OCI-LY1 (cell line): ENCODE measurements around the gene SORCS3.

ENCODE experiments used
- EZH2 ChIP-seq: fragments of 200-600 bp; sonication (generic), shearing (Covaris generic); IDR thresholded peaks from 2 replicates; pipeline ENCODE4 v1.8.0; 2017; ENCODE audit warnings: borderline replicate concordance, mixed run types, mild to moderate bottlenecking, antibody characterized with exemption, low read length, moderate library complexity, mixed read lengths
- TF ChIP-seq, protein P1 (sequence below): fragments of 200-600 bp; sonication (generic), shearing (Covaris generic); IDR thresholded peaks from 2 replicates; pipeline ENCODE4 v1.5.1; 2017; ENCODE audit warnings: mild to moderate bottlenecking, antibody characterized with exemption, low read length, moderate library complexity, mixed read lengths

DNA sequence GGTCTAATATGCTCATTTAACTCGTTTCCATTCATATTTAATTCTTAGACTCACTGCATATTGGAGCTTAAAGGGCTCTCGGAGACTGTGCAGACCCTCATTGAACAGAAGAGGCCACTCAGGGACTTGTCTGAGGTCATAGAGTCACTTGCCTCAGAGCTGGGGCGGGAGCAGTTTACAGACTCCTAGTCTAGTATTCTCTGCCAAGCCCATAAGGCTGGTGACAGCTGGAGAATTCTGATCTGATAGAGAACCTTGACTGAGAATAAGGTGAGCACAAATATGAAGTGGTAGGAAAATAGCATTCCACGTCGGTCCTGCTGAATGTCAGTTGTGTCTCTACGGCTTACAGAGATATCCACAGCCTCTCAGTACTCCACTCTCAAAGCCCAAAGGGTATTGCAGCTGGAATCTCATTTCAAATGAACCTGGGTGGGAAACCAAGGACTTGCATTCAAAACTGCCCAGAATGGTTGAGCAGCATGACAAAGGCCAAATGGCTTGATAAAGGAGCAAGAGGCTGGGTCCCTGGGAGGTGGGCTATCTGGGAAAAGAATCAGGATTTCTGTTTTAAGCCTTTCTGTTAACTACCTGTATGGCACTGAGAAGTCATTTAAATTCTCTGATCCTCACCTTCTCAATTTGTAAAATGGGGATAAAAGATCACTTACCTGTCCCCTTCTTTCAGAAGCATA, 283.2 kb downstream of the SORCS3 start:
- TF ChIP-seq, protein P1, sequence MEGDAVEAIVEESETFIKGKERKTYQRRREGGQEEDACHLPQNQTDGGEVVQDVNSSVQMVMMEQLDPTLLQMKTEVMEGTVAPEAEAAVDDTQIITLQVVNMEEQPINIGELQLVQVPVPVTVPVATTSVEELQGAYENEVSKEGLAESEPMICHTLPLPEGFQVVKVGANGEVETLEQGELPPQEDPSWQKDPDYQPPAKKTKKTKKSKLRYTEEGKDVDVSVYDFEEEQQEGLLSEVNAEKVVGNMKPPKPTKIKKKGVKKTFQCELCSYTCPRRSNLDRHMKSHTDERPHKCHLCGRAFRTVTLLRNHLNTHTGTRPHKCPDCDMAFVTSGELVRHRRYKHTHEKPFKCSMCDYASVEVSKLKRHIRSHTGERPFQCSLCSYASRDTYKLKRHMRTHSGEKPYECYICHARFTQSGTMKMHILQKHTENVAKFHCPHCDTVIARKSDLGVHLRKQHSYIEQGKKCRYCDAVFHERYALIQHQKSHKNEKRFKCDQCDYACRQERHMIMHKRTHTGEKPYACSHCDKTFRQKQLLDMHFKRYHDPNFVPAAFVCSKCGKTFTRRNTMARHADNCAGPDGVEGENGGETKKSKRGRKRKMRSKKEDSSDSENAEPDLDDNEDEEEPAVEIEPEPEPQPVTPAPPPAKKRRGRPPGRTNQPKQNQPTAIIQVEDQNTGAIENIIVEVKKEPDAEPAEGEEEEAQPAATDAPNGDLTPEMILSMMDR, result no peak
- TF ChIP-seq EZH2, result no peak
